ENCODE data around the gene KRT36.

DNA sequence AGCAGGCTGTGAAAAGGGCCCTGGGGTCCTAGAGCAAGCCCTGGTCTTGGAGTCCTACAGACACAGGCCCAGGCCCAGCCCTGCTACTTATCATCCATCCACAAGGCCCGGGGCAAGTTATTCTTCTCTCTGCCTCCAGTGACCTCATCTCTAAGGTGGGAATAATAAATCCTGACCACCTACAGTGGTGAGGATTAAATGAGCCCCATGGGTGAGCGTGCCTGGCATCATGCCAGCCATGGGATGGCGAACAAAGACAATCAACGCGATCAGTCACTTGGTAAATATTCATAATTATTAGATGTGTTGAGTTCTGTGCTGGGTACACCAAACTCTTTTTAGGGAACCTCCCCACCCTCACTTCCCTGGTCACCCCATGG lies 23.4 kb upstream of the KRT36 start:
- TF ChIP-seq ARNT (IDR thresholded peaks at IDR 0.05) (no peak), FOXA1 (IDR thresholded peaks at IDR 0.05) (no peak), SP1 (IDR thresholded peaks at IDR 0.05) (no peak), ZNF384 (IDR thresholded peaks at IDR 0.05) (no peak), FOXM1 (IDR thresholded peaks at IDR 0.05; ENCODE audit: borderline replicate concordance) (no peak), BHLHE40 (IDR thresholded peaks at IDR 0.05; ENCODE audit: borderline replicate concordance) (no peak), HDGF (IDR thresholded peaks at IDR 0.05; ENCODE audit: borderline replicate concordance) (no peak)
- TF ChIP-seq, protein P1, sequence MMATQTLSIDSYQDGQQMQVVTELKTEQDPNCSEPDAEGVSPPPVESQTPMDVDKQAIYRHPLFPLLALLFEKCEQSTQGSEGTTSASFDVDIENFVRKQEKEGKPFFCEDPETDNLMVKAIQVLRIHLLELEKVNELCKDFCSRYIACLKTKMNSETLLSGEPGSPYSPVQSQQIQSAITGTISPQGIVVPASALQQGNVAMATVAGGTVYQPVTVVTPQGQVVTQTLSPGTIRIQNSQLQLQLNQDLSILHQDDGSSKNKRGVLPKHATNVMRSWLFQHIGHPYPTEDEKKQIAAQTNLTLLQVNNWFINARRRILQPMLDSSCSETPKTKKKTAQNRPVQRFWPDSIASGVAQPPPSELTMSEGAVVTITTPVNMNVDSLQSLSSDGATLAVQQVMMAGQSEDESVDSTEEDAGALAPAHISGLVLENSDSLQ (IDR thresholded peaks at IDR 0.05), result no peak
